Osteoblast (primary cell): Measurements from ENCODE around the gene EML1. TPM values are rescaled to one million over a fixed set of nuclear protein-coding genes. Genes with fewer than 3 reads are reported as not detected.

Experiments
- DNase-seq: peaks from one replicate; pipeline ENCODE4 v3.0.0; 2011; ENCODE audit warnings: low spot score, mixed read lengths; ENCODE audit not compliant: insufficient read length; ENCODE audit errors: missing footprints
- H2AFZ ChIP-seq: 2 replicates; pipeline ENCODE4 v1.6.0; 2011; ENCODE audit warnings: mild to moderate bottlenecking, low read length
- H3K27ac ChIP-seq: 2 replicates; pipeline ENCODE4 v1.5.1; 2011; ENCODE audit warnings: mild to moderate bottlenecking, low read depth, low read length, moderate library complexity
- H3K27me3 ChIP-seq: 2 replicates; pipeline ENCODE4 v1.6.0; 2012; ENCODE audit warnings: mild to moderate bottlenecking, control low read depth, inconsistent platforms, low read length, moderate library complexity; ENCODE audit not compliant: insufficient read depth
- H3K36me3 ChIP-seq: 2 replicates; pipeline ENCODE4 v1.5.1; 2011; ENCODE audit warnings: mild to moderate bottlenecking, low read length, control low read depth, moderate library complexity; ENCODE audit not compliant: insufficient read depth
- H3K4me1 ChIP-seq: 2 replicates; pipeline ENCODE4 v1.5.1; 2011; ENCODE audit warnings: mild to moderate bottlenecking, low read length, control low read depth, moderate library complexity; ENCODE audit not compliant: insufficient read depth
- H3K4me2 ChIP-seq: 2 replicates; pipeline ENCODE4 v1.6.0; 2011; ENCODE audit warnings: mild to moderate bottlenecking, low read length; ENCODE audit not compliant: insufficient read depth
- H3K4me3 ChIP-seq: fragments of 200-600 bp; sonication (generic); 3 replicates; pipeline ENCODE4 v1.5.1; 2012; ENCODE audit warnings: mild to moderate bottlenecking, low read length, inconsistent platforms; ENCODE audit not compliant: insufficient read depth
- H3K79me2 ChIP-seq: 2 replicates; pipeline ENCODE4 v1.6.0; 2012; ENCODE audit warnings: mild to moderate bottlenecking, low read length, control low read depth, inconsistent platforms; ENCODE audit not compliant: insufficient read depth
- H3K9me3 ChIP-seq: 2 replicates; pipeline ENCODE4 v1.5.1; 2011; ENCODE audit warnings: low read depth, low read length, control low read depth
- H4K20me1 ChIP-seq: 2 replicates; pipeline ENCODE4 v1.6.0; 2012; ENCODE audit warnings: mild to moderate bottlenecking, low read length, control low read depth; ENCODE audit not compliant: insufficient read depth
- small RNA-seq: library from RNA; depleted of rRNA; stranded (forward); fragments of <200 nt; gene quantifications from one replicate; pipeline ENCODE3, GENCODE V24; 2012
- total RNA-seq: library from RNA; depleted of rRNA; stranded (reverse); fragments of >200 nt; gene quantifications from 2 replicates; pipeline ENCODE4 v1.2.3, GENCODE V29; 2012
- TF ChIP-seq, protein P1 (sequence below): IDR thresholded peaks from 2 replicates; pipeline ENCODE4 v1.5.1; 2011; ENCODE audit warnings: mild to moderate bottlenecking, low read depth, low read length, moderate library complexity; ENCODE audit errors: extremely low read depth

The EML1 gene
- total RNA-seq, 1 donor = 46.7 TPM

DNA sequence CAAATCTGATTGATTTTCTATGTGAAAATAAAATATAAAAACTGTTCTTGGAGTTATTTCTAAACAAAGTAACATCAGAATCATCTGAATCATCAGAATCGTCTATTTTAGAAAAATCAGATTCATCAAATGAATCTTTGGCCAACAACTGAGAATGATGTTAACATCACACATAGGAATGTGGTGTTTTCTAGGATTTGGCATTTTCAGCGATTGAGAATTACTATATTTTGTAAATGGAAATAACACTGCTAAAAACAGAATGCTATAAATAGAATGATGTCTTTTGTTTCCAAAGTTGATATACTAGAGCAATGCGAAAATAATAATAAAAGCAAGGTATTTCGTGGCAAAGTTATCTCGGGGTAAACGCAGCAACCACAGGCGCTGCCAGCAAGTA is 198.1 kb downstream of the EML1 start:
- no peak for DNase-seq
- H3K27me3 ChIP-seq = no peaks in the 10 kb centered on the region
- H3K27ac ChIP-seq = no peak overlapping the region
- no peak overlapping the region for H3K4me2 ChIP-seq
- H3K9me3 ChIP-seq = no peaks in the 10 kb centered on the region
- peaks cover 13% of the 10 kb centered on the region for H3K4me1 ChIP-seq
- TF ChIP-seq, protein P1, sequence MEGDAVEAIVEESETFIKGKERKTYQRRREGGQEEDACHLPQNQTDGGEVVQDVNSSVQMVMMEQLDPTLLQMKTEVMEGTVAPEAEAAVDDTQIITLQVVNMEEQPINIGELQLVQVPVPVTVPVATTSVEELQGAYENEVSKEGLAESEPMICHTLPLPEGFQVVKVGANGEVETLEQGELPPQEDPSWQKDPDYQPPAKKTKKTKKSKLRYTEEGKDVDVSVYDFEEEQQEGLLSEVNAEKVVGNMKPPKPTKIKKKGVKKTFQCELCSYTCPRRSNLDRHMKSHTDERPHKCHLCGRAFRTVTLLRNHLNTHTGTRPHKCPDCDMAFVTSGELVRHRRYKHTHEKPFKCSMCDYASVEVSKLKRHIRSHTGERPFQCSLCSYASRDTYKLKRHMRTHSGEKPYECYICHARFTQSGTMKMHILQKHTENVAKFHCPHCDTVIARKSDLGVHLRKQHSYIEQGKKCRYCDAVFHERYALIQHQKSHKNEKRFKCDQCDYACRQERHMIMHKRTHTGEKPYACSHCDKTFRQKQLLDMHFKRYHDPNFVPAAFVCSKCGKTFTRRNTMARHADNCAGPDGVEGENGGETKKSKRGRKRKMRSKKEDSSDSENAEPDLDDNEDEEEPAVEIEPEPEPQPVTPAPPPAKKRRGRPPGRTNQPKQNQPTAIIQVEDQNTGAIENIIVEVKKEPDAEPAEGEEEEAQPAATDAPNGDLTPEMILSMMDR = no peak
- H3K79me2 ChIP-seq = peaks cover 15% of the 10 kb centered on the region
- H2AFZ ChIP-seq = no peak overlapping the region
- peaks cover 10% of the 10 kb centered on the region for H4K20me1 ChIP-seq
- H3K36me3 ChIP-seq = no peaks in the 10 kb centered on the region
- no peak overlapping the region for H3K4me3 ChIP-seq

Small RNA genes within 50 kb of the gene (small RNA-seq; reads per million reads assigned to genes)
- gene RNU1-47P = not detected

Other genes starting within 250 kb of the EML1 start
- gene CCDC85C, start 189.2 kb upstream of the EML1 start, total RNA-seq = 3.2 and 3.6 TPM in 2 replicates
- 11.2 and 12.3 TPM in 2 replicates for gene HHIPL1, start 148.3 kb upstream of the EML1 start, total RNA-seq
- gene CYP46A1, start 109.1 kb upstream of the EML1 start, total RNA-seq = 0.36 and 0.59 TPM in 2 replicates